NCI-H2171 treated with DMSO at 0.1 percent for 48 hours (cell line): Measurements from ENCODE around the gene SLC27A2.
"Not testable (repeated sequence)": the region's sequence is repeated elsewhere in the genome, so short reads cannot be mapped to it uniquely, and the experiment has no call there.

Source experiments
- DNase-seq: peaks from one replicate; lab custom pipeline; 2025; lab: John Stamatoyannopoulos, UW

The SLC27A2 gene

DNA sequence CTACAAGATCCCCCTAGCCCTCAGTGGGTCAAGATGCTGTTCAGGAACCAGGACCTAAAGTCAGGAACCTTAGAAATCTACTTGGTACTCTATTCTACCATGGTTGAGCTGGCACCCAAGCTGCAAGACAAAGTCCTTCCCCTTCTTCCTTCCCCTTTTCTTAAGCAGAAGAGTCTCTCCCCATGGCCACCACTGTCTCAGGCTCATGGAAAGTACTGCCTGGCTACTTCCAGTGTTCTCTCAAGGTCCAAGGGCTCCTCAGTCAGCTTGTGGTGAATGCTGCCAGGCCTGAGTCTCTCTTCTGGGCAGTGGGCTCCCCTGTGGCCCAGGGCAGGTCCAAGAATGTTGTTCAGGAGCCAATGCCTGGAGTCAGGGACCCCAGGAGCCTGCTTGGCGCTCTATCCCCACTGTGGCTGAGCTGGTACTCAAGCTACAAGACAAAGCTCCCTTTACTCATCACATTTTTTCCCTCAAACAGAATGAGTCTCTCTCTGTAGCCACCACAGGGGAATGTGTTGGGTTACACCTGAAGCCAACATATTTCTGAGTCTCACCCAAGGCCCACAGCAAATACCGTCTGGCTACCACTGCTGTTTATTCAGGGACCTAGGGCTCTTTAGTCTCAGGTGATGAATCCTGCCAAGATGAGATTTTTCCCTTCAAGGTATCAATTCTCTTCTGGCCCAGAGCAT, 18.1 kb upstream of the SLC27A2 start:
- no peak for DNase-seq

DNA sequence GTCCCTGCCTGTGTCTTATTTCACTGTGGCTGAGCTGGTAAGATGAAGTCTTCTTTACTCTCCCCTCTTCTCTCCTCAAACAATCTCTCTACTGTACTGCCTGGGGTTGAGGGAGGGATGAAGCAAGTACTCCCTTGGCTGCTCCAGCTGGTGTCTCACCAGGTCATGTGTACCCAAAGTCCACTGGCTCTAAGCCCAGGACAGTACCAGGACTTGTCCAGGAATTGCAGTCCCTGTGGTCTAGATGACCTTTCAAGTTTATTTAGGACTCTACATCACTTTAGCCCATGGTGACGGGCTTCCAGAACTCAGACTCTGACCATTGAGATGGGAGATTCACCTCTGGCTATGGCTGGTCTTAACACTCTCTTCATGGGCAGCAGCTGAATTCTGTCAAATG, 17.5 kb upstream of the SLC27A2 start:
- no peak for DNase-seq

DNA sequence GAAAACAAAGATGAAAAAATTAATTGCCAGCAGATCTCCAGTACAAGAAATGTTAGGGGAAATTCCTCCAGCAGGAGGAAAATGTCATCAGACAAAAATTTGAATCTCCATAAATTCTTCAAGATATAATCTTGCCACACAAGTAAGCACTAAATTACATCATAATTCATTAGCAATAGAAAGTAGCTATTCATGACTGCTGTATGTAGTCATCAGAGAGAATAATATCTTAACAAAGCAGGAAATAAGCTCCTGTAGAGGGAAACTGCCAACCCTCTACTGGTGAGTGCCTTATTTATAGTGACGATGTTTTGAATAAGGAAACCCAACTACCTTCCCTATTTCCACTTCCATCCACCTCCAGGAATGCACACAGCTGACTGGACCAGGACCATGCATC, 15.8 kb upstream of the SLC27A2 start:
- DNase-seq: no peak

DNA sequence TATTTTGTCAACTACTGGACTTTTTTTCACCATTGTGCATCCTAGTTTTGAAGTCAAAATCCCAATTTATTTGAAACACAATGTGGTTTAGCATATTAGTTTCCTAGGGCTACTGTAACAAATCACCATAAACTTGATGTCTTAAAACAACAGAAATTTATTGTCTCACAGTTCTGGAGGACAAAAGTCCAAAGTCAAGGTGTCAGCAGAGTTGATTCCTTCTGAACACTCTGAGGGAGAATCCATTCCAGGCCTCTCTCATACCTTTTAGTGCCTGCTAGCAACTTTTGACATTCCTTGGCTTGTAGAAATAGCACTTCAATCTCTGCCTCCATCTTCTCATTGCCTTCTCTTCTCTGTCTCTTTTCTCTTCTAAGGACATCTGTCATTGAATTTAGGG, 14.9 kb upstream of the SLC27A2 start:
- no peak for DNase-seq

DNA sequence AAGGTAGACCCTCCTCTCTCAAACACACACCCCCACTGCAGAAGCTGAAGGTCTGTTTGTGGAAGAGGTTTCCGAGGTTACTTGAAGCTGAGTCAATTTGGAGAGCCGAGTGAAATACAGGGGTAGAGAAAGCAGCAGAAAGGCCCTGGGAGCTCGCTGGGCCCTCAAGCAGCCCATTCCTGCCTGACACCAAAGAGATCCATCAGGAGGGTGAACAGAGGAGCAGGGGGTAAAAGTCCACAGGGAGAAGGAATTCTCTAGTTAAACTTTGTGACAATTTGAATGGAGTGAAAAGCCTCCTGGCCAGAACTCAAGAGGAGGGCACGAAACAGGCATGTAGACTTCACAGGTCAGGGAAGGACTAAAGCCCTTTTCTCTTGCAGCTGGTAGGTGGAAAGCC, 13.6 kb upstream of the SLC27A2 start:
- DNase-seq: no peak

DNA sequence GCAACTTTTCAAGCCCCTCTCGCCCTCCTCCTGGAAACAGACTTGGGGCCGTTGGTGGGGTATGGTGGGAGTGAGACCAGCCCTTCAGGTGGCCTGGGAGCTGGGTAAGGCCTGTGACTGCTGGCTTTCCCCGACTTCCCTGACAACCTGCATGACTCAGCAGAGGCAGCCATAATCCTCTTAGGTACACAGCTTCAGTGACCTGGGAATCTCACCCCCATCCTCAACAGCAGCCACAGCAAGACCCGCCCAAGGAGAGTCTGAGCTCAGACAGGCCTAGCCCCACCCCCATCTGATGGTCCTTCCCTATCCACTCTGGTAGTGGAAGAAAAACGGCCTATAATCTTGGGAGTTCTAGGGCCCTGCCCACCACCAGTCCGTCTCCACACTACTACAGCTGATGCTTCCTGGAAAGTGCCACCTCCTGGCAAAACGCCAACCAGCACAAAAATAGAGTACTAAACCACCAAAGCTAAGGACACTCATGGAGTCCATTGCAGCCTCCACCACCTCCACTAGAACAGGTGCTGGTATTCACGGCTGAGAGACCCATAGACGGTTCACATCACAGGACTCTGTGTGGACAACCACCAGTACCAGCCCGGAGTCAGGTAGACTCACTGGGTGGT, 13.1 kb upstream of the SLC27A2 start:
- DNase-seq: no peak

DNA sequence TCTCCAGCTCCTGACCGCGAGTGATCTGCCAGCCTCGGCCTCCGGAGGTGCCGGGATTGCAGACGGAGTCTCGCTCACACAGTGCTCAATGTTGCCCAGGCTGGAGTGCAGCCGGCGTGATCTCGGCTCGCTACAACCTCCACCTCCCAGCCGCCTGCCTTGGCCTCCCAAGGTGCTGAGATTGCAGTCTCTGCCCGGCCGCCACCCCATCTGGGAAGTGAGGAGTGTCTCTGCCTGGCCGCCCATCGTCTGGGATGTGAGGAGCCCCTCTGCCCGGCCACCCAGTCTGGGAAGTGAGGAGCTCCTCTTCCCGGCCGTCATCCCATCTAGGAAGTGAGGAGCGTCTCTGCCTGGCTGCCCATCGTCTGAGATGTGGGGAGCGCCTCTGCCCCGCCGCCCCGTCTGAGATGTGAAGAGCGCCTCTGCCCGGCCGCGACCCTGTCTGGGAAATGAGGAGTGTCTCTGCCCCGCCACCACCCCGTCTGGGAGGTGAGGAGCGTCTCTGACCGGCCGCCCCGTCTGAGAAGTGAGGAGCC, 9.6 kb upstream of the SLC27A2 start:
- DNase-seq: not testable (repeated sequence)

DNA sequence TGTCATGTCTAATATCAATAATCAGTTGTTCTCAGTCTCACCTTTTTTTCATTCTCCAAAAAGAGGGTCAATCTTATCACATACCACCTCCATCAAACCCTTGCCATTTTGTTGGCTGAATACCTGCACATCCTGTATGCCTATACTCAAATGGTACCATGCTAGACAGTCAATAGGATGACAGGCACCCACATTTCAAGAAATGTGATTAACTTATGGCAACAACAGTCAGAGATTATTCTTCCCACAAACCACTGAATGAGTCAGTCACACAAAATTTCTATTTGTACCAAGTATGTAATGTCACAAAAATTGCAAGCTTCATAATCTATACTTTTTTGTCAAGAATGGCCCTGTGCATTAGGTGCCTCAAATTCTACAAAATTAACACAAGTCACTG, 5.1 kb upstream of the SLC27A2 start:
- DNase-seq: no peak

DNA sequence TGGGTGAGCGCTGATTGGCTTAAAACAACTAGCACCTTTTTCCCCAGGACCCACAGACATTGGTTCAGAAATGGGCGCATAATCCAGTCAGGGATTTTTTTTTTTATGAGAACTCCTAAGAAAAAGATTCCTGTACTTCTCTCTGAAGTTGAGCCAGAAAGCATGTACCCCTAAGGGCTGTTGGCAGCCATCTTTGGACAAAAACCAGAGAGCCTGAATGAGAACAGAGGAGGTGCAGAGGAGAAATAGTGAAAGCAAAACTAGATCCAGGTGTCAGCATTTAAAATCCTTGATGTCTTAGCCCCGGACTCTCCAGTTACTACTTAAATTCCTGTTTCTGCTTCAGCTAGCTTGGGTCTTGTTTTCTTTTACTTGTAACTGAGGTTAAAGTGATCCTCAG, 1.9 kb upstream of the SLC27A2 start:
- no peak for DNase-seq

DNA sequence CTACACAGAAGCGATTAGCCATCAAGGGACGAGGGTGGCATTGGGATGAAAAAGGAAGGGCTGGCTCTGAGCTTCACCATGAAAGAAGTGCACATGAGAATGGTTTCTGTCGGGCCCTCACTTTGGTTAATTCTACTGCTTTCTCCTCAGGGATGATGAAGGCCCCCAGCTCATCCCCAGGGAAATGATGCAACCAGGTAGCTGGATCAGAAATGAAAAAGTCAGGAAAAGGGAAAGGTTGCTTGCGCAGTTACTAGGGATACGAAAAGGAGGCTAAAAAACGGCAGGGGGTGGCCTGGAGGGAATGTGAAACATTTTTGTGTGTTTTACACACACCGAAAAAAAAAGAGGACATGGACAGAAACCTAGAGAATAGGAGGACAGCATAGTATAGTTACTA, 1.4 kb upstream of the SLC27A2 start:
- no peak for DNase-seq

DNA sequence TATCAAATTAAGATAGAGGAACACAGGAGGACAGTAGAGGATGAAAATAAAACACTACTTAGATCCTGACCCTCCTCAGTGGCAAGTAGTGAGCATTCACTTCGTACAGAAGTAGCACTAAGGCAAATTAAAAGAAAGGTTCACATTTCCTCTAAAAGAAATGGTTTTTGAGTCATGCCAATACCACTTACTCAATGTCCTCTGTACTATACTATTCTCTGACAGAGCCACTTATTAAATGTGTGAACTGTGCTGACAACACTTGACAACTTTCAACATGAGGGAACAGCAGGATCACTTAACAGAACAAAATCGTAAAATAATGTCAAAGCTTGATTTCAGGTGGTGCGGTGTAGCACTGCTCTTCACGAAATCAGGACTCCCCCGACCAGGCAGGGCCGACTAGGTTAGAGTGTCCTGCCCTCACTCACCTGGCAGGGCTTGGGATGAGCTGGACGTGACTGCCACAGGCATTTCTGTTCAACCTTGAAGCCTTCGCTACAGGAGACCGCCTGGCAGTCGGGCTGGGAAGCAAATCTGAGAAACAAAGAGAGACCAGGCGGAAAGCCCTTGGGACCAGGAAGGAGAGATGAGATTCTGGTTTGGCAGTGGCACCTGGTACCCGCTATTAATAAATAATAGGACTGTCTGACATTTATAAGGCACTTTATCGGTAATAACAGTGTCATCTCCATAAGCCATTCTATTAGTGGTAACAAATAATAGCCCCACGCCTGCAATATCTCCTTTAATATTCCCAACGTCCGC, 611 bp upstream of the SLC27A2 start:
- DNase-seq: peak; percentile 87

DNA sequence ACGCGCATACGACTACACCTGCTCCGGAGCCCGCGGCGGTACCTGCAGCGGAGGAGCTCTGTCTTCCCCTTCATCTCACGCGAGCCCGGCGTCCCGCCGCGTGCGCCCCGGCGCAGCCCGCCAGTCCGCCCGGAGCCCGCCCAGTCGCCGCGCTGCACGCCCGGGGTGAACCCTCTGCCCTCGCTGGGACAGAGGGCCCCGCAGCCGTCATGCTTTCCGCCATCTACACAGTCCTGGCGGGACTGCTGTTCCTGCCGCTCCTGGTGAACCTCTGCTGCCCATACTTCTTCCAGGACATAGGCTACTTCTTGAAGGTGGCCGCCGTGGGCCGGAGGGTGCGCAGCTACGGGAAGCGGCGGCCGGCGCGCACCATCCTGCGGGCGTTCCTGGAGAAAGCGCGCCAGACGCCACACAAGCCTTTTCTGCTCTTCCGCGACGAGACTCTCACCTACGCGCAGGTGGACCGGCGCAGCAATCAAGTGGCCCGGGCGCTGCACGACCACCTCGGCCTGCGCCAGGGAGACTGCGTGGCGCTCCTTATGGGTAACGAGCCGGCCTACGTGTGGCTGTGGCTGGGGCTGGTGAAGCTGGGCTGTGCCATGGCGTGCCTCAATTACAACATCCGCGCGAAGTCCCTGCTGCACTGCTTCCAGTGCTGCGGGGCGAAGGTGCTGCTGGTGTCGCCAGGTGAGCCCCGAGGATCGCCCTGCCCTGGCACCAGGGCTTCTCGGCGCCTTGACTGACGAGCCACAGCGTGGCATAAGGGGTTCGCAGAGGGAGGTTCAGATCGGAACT, 420 bp downstream of the SLC27A2 start:
- DNase-seq: peak; percentile 69

DNA sequence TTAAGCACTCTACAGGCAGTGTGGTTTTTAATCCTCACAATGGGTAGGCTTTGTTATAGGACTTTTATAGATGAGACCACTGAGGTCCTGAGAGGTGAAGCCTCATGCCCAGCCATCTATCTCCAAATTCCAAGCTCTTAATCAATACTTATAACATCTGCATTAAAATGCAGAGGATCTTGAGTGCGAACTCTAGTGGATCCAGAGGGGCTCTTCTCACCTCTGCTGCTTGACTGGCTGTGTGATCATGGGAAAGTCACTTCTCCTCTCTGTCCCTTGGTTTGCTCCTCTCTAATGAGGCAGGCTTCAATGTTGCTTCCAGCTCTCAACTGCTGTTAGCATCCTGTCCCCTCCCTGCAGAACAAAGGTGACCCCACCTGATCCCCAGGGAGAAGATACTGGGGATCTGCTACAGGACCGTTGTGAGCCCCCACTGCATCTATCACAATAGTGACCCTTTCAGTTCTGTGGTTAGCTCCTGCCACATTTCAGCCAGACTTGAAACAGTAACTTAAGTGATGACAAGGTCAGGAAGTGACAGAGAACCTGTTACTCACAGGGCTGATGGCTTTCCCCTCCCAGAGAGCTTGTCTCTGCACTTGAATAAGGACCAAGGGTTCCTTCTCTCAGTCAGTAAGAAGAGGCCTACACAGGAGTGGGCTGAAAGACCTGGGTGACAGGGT, 1.3 kb downstream of the SLC27A2 start:
- DNase-seq: no peak

DNA sequence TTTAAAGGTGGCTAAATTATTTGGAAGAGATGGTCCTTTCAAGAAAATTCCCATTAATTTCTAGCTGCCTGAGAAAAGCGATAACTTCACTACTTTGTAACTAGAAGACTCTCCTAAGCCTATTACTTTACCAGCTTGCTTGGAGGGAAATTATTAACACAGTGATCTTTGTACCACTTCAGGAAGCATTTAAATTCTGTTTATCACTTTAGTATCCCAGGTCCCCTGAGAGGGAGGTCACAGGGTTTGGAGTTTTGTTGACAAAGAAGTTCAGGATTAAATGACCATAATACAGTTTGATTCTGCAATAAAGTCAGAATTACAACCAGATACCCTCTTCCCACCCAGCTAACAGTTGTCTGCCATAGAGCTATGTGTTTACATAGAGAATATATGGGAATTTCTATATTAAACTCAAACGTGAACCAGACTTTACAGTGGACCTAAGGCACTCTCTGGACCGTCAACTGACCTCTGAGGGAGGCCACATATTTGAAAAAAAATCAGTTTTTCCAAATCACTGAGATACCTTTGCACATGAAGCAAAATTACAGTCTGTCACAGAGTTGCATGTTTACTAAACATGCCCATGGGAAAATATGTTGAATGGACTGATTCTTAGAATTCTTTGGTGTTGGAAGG, 3.0 kb downstream of the SLC27A2 start:
- DNase-seq: no peak

DNA sequence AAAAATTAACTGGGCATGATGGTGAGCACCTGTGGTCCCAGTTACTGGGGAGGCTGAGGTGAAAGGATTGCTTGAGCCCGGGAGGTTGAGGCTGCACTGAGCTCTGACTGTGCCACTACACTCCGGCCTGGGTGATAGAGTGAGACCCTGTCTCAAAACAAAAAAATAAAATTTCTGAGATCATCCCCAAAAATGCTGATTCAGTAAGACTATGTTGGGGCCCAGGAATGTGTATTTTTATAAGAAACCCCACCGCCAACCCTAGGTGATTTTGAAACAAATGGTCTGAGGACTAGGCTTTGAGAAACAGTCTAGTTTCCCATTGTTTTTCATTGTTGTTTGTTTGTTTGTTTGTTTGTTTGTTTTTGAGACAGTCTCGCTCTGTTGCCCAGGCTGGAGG, 4.1 kb downstream of the SLC27A2 start:
- DNase-seq: no peak

DNA sequence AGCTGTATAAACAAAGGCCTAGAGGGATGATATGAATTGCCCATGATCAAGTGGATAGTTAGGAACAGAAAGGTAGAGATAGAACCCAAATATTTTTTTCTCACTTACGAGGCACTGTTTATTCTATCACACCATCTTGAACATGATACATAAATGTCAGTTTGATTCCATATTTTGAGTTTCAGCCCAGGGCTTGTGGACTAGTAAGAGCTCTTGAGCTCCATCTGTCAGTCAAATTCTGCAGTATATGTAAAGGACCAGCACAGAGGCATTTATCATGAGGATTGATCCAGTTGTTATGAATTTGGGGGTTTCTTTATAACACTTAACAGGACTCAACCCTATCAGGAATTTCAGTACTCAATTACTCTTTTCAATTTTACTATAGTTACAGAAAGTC, 4.8 kb downstream of the SLC27A2 start:
- DNase-seq: peak; percentile 17

DNA sequence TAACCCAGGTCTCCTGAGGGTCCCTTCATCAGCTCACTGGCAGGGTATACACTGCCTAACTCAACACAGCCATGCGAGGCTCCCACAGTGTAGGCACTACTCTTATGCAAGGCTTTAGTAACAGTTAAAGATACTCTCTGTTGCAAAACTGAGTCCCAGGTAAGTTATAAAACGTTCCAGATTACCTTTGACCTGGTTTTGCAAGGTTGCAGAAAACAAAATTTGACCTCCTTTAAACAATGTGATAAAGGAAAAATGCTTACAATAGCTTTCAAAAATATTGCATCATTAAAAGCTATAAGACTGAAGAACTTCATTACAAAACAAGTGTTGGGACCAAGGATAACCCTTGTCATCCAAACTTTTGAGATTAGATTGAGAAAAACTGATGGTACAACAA, 5.5 kb downstream of the SLC27A2 start:
- no peak for DNase-seq

DNA sequence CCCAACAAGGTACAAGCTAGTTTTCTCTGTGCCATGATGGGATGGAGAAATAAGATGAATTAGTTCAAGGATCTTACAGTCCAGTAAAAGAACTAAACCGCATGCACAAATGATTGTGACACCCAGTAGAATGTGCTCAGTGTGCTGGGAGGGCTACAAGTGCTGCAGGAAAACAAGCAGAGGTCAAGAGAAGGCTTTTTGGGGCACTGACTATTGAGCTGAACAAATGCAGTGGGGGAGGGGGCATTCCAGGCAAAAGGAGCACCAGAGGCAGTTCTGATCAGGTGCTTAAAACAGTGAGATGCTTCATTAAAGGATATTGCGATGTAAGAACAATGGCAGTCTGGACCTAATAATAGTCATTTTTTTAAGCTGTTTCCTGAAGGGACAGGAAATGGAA, 6.0 kb downstream of the SLC27A2 start:
- DNase-seq: no peak

DNA sequence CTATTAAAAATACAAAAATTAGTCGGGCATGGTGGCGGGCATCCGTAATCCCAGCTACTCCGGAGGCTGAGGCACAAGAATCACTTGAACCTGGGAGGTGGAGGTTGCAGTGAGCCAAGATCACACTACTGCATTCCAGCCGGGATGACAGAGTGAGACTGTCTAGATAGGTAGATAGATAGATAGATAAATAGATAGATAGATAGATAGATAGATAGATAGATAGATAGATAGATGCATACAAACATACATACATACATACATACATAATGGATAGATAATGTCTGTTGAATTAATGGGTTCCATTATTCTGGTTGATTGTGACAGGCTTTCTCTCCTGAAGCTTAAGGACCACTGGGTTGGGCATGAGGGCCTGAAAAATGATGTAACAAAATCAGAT, 6.8 kb downstream of the SLC27A2 start:
- not testable (repeated sequence) for DNase-seq

DNA sequence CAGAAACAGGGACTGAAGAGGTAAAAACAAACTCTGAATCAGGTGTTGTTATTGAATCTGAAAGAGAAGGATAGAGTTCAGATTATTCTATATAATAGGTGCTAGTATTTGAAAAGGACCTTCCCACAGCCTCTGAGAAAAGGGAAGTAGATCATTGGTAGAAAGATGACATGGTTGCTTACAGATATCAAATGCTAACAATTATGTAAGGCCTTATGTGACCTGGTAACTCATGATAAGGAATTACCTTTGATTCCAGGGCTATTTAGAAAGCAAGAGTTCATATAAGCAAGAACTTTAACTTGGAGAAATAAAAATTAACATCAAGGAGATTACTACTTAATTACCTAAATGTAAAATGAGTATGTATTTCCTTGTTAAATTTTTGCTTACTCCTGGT, 7.6 kb downstream of the SLC27A2 start:
- no peak for DNase-seq

DNA sequence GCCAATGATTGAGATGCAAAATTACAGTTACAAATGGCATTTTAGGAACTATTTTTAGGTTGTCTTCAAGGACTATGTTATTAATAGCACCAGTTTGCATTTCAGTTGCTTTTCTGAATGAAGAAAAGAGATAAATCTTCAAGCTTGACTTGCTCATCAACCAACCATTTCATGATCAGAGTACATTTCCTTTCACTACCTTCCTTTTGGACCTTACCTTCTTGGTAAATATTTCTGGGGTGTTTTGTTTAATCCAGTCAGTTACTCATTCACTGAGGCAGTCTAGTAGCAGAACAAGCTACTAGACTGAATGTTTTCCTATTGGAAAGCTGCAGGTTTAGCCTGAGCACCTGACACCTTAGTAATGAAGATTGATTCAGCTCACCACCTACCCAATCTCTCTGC, 8.2 kb downstream of the SLC27A2 start:
- no peak for DNase-seq
